OCI-LY3 (cell line): Measurements from ENCODE around the gene MAGI2.

ENCODE experiments used
- H2AFZ ChIP-seq: fragments of 200-600, 300-600 bp; shearing (Covaris generic); 2 replicates; pipeline ENCODE4 v1.6.0; 2014; ENCODE audit warnings: antibody characterized with exemption, low read depth, low read length
- H3K27ac ChIP-seq: fragments of 200-600, 300-600 bp; sonication (generic); 2 replicates; pipeline ENCODE4 v1.5.1; 2014; ENCODE audit warnings: mild to moderate bottlenecking, low read length, moderate library complexity, mixed read lengths
- H3K27me3 ChIP-seq: fragments of 200-600, 300-600 bp; sonication (generic); 2 replicates; pipeline ENCODE4 v1.6.1; 2014; ENCODE audit warnings: low read depth, low read length, mixed read lengths
- H3K36me3 ChIP-seq: fragments of 200-600, 300-600 bp; sonication (generic); replicated peaks from 2 replicates; pipeline ENCODE3; 2014; ENCODE audit warnings: low read depth, low read length, mixed read lengths
- H3K4me1 ChIP-seq: fragments of 300-600, 200-600 bp; sonication (generic); 2 replicates; pipeline ENCODE4 v1.6.1; 2014; ENCODE audit warnings: low read length, mixed read lengths
- H3K4me2 ChIP-seq: fragments of 200-600, 300-600 bp; sonication (generic); 2 replicates; pipeline ENCODE4 v1.6.1; 2014; ENCODE audit warnings: low read length, mixed read lengths
- H3K4me3 ChIP-seq: fragments of 300-600, 200-600 bp; sonication (generic); 2 replicates; pipeline ENCODE4 v1.5.1; 2014; ENCODE audit warnings: antibody characterized with exemption, mild to moderate bottlenecking, low read length, moderate library complexity
- H3K79me2 ChIP-seq: fragments of 300-600, 200-600 bp; shearing (Covaris generic); 2 replicates; pipeline ENCODE4 v1.6.1; 2014; ENCODE audit warnings: mild to moderate bottlenecking, low read length, mixed read lengths
- H3K9ac ChIP-seq: fragments of 300-600, 200-600 bp; shearing (Covaris generic); 2 replicates; pipeline ENCODE4 v1.6.0; 2014; ENCODE audit warnings: mild to moderate bottlenecking, low read length, moderate library complexity
- H3K9me3 ChIP-seq: fragments of 200-600, 300-600 bp; shearing (Covaris generic); 2 replicates; pipeline ENCODE4 v1.6.1; 2014; ENCODE audit warnings: low read length, mixed read lengths; ENCODE audit not compliant: insufficient read depth
- H4K20me1 ChIP-seq: fragments of 200-600, 300-600 bp; sonication (generic); 2 replicates; pipeline ENCODE4 v1.6.1; 2016; ENCODE audit warnings: low read length, mixed read lengths; ENCODE audit not compliant: insufficient read depth
- CTCF ChIP-seq: fragments of 200-600, 300-600 bp; sonication (generic); IDR thresholded peaks from 2 replicates; pipeline ENCODE4 v1.5.1; 2014; ENCODE audit warnings: antibody characterized with exemption, low read length, low read depth
- EZH2phosphoT487 ChIP-seq: fragments of 200-600 bp; shearing (Covaris generic); IDR thresholded peaks from 2 replicates; pipeline ENCODE4 v1.6.1; 2018; ENCODE audit warnings: antibody characterized with exemption, mixed run types, low read depth

MAGI2 gene

GRCh38 chr7:78673272-78673671 lies 780.2 kb downstream of the MAGI2 start:
- Histone ChIP-seq H3K27ac (no peak overlapping the region), H3K4me3 (no peak overlapping the region), H3K4me2 (no peak overlapping the region), H4K20me1 (no peaks in the 10 kb centered on the region), H3K9ac (no peak overlapping the region), H2AFZ (no peak overlapping the region), H3K27me3 (no peaks in the 10 kb centered on the region), H3K9me3 (no peaks in the 10 kb centered on the region), H3K79me2 (no peaks in the 10 kb centered on the region), H3K36me3 (no peaks in the 10 kb centered on the region), H3K4me1 (no peaks in the 10 kb centered on the region)
- TF ChIP-seq CTCF (no peak), EZH2phosphoT487 (no peak)

DNA sequence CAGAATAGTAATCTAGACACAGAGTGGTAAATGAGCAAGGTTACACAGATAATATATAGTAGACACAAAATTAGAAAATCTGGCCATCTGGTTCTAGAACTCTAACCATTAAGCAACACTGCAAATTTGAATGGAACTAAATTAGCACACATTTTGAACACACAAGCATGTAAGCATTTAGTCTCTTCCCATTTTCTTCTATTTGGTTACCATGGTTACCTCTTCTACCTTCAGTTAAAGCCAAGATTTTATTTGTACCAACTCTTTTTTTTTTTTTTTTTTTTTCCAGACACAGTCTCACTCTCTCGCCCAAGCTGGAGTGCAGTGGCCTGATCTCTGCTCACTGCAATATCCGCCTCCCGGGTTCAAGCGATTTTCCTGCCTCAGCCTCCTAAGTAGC lies 790.5 kb downstream of the MAGI2 start:
- H3K79me2 ChIP-seq = no peaks in the 10 kb centered on the region
- no peaks in the 10 kb centered on the region for H3K36me3 ChIP-seq
- no peak overlapping the region for H2AFZ ChIP-seq
- no peaks in the 10 kb centered on the region for H3K9me3 ChIP-seq
- H4K20me1 ChIP-seq = no peaks in the 10 kb centered on the region
- H3K27ac ChIP-seq = no peak overlapping the region
- no peak overlapping the region for H3K4me2 ChIP-seq
- H3K4me3 ChIP-seq = no peak overlapping the region
- TF ChIP-seq EZH2phosphoT487 (no peak), CTCF (no peak)
- H3K27me3 ChIP-seq = no peaks in the 10 kb centered on the region
- no peaks in the 10 kb centered on the region for H3K4me1 ChIP-seq
- no peak overlapping the region for H3K9ac ChIP-seq

GRCh38 chr7:78649976-78650375 lies 803.5 kb downstream of the MAGI2 start:
- no peak overlapping the region for H2AFZ ChIP-seq
- no peaks in the 10 kb centered on the region for H3K9me3 ChIP-seq
- no peaks in the 10 kb centered on the region for H3K79me2 ChIP-seq
- H3K9ac ChIP-seq = no peak overlapping the region
- no peaks in the 10 kb centered on the region for H3K27me3 ChIP-seq
- no peak overlapping the region for H3K27ac ChIP-seq
- TF ChIP-seq EZH2phosphoT487 (no peak), CTCF (no peak)
- H3K4me2 ChIP-seq = no peak overlapping the region
- H4K20me1 ChIP-seq = no peaks in the 10 kb centered on the region
- no peaks in the 10 kb centered on the region for H3K36me3 ChIP-seq
- H3K4me1 ChIP-seq = no peaks in the 10 kb centered on the region
- no peak overlapping the region for H3K4me3 ChIP-seq

GRCh38 chr7:78649236-78649635 lies 804.2 kb downstream of the MAGI2 start:
- H3K9ac ChIP-seq = no peak overlapping the region
- no peak overlapping the region for H3K4me3 ChIP-seq
- H3K27ac ChIP-seq = no peak overlapping the region
- H3K79me2 ChIP-seq = no peaks in the 10 kb centered on the region
- no peaks in the 10 kb centered on the region for H3K36me3 ChIP-seq
- no peaks in the 10 kb centered on the region for H4K20me1 ChIP-seq
- H3K9me3 ChIP-seq = no peaks in the 10 kb centered on the region
- no peaks in the 10 kb centered on the region for H3K4me1 ChIP-seq
- H3K4me2 ChIP-seq = no peak overlapping the region
- H2AFZ ChIP-seq = no peak overlapping the region
- TF ChIP-seq CTCF (no peak), EZH2phosphoT487 (no peak)
- H3K27me3 ChIP-seq = no peaks in the 10 kb centered on the region
